Measurements from ENCODE around the gene ATXN1.

The ATXN1 gene

GRCh38 chr6:16681260-16681873 is 79.9 kb downstream of the ATXN1 start:
- DNase-seq (ENCODE audit: low read depth in 1 of 2, low spot score in 1 of 2): no peak

GRCh38 chr6:16679050-16679449 is 82.2 kb downstream of the ATXN1 start:
- DNase-seq (ENCODE audit: low read depth in 1 of 2, low spot score in 1 of 2): no peak

GRCh38 chr6:16677458-16677857 is 83.8 kb downstream of the ATXN1 start:
- no peak for DNase-seq (ENCODE audit: low read depth in 1 of 2, low spot score in 1 of 2)

GRCh38 chr6:16676978-16677377 is 84.3 kb downstream of the ATXN1 start:
- DNase-seq (ENCODE audit: low read depth in 1 of 2, low spot score in 1 of 2): no peak

- no peak for DNase-seq (ENCODE audit: low read depth in 1 of 2, low spot score in 1 of 2)
Observed at GRCh38 chr6:16676376-16676775, 84.9 kb downstream of the ATXN1 start.

- no peak for DNase-seq (ENCODE audit: low read depth in 1 of 2, low spot score in 1 of 2)
Observed at GRCh38 chr6:16674801-16675392, 86.4 kb downstream of the ATXN1 start.

- no peak for DNase-seq (ENCODE audit: low read depth in 1 of 2, low spot score in 1 of 2)
Observed at GRCh38 chr6:16673011-16673797, 88.1 kb downstream of the ATXN1 start.

- no peak for DNase-seq (ENCODE audit: low read depth in 1 of 2, low spot score in 1 of 2)
Observed at GRCh38 chr6:16671302-16672289, 89.7 kb downstream of the ATXN1 start.

GRCh38 chr6:16670617-16671051 is 90.6 kb downstream of the ATXN1 start:
- no peak for DNase-seq (ENCODE audit: low read depth in 1 of 2, low spot score in 1 of 2)

- DNase-seq (ENCODE audit: low read depth in 1 of 2, low spot score in 1 of 2): no peak
Observed at GRCh38 chr6:16670183-16670582, 91.1 kb downstream of the ATXN1 start.

GRCh38 chr6:16669227-16669626 is 92.0 kb downstream of the ATXN1 start:
- DNase-seq (ENCODE audit: low read depth in 1 of 2, low spot score in 1 of 2): peak; percentile 28 to 53

- no peak for DNase-seq (ENCODE audit: low read depth in 1 of 2, low spot score in 1 of 2)
Observed at GRCh38 chr6:16667509-16667908, 93.8 kb downstream of the ATXN1 start.

- DNase-seq (ENCODE audit: low read depth in 1 of 2, low spot score in 1 of 2): no peak
Observed at GRCh38 chr6:16665992-16666391, 95.3 kb downstream of the ATXN1 start.

GRCh38 chr6:16665182-16665581 is 96.1 kb downstream of the ATXN1 start:
- DNase-seq (ENCODE audit: low read depth in 1 of 2, low spot score in 1 of 2): no peak

- no peak for DNase-seq (ENCODE audit: low read depth in 1 of 2, low spot score in 1 of 2)
Observed at GRCh38 chr6:16663901-16664300, 97.4 kb downstream of the ATXN1 start.

GRCh38 chr6:16660157-16660497 is 101.1 kb downstream of the ATXN1 start:
- DNase-seq (ENCODE audit: low read depth in 1 of 2, low spot score in 1 of 2): no peak

- no peak for DNase-seq (ENCODE audit: low read depth in 1 of 2, low spot score in 1 of 2)
Observed at GRCh38 chr6:16659466-16660156, 101.6 kb downstream of the ATXN1 start.

GRCh38 chr6:16658348-16659034 is 102.8 kb downstream of the ATXN1 start:
- DNase-seq (ENCODE audit: low read depth in 1 of 2, low spot score in 1 of 2): no peak

GRCh38 chr6:16657768-16658167 is 103.5 kb downstream of the ATXN1 start:
- DNase-seq (ENCODE audit: low read depth in 1 of 2, low spot score in 1 of 2): no peak

GRCh38 chr6:16656451-16656850 is 104.8 kb downstream of the ATXN1 start:
- no peak for DNase-seq (ENCODE audit: low read depth in 1 of 2, low spot score in 1 of 2)

Measured in activated T-helper 1 cell treated with anti-CD3 and anti-CD28 coated beads, Interleukin-2, amount 50 U/mL, for 16 hours (primary cell).